SK-N-SH (cell line): ENCODE results near the gene P3H3. TPM values are rescaled to one million over a fixed set of nuclear protein-coding genes. Genes with fewer than 3 reads are reported as not detected.

Experiments
- CTCF ChIA-PET: fragments of 300-600, 350-600 bp; formaldehyde crosslinking; extraction: SDS; loops from one replicate; lab custom pipeline; 2021; lab: Yijun Ruan, JAX
- POLR2A ChIA-PET: fragments of 350-600 bp; sonication (Branson Sonifier 250); formaldehyde crosslinking; extraction: SDS; loops from one replicate; lab custom pipeline; 2020; ENCODE audit warnings: antibody characterized with exemption, inconsistent platforms; lab: Yijun Ruan, JAX
- DNase-seq: peaks from one replicate; pipeline ENCODE4 v3.0.0; 2012
- H2AFZ ChIP-seq: fragments of 200-600 bp; sonication (generic); 2 replicates; pipeline ENCODE4 v1.8.1; 2016; ENCODE audit warnings: antibody characterized with exemption, mild to moderate bottlenecking, low read depth
- H3F3A ChIP-seq: fragments of 200-600 bp; sonication (generic); replicated peaks from 2 replicates; pipeline ENCODE3; 2016; ENCODE audit warnings: antibody characterized with exemption, mild to moderate bottlenecking; ENCODE audit not compliant: insufficient read depth
- H3K27ac ChIP-seq, 2 experiments: fragments of 200-500 bp in 1 of 2; fragments of 200-600 bp in 1 of 2; sonication (Bioruptor generic) in 1 of 2; sonication (generic), shearing (Covaris generic) in 1 of 2; 2 replicates each; pipeline versions ENCODE4 v1.5.1 to v1.6.1; 2014 to 2016; ENCODE audit warnings: low read depth in 2 of 2, inconsistent platforms in 1 of 2, low read length in 1 of 2, mild to moderate bottlenecking in 1 of 2, mixed read lengths in 1 of 2
- H3K27me3 ChIP-seq: fragments of 200-600 bp; sonication (generic), shearing (Covaris generic); 2 replicates; pipeline ENCODE4 v1.6.1; 2016; ENCODE audit warnings: mixed run types; ENCODE audit not compliant: insufficient read depth
- H3K36me3 ChIP-seq, 2 experiments: fragments of 200-500 bp in 1 of 2; fragments of 200-600 bp in 1 of 2; sonication (Bioruptor generic) in 1 of 2; sonication (generic) in 1 of 2; replicated peaks in 1 of 2; 2 replicates each; pipeline versions ENCODE3 to v1.5.1; 2014 to 2016; ENCODE audit warnings: low read length in 1 of 2, mild to moderate bottlenecking in 1 of 2; ENCODE audit not compliant: insufficient read depth in 2 of 2, control insufficient read depth in 1 of 2
- H3K4me1 ChIP-seq, 2 experiments: fragments of 200-500 bp in 1 of 2; fragments of 200-600 bp in 1 of 2; sonication (Bioruptor generic) in 1 of 2; sonication (generic), shearing (Covaris generic) in 1 of 2; 2 replicates each; pipeline versions ENCODE4 v1.5.1 to v1.6.1; 2014 to 2016; ENCODE audit warnings: low read depth in 1 of 2, low read length in 1 of 2, mixed run types in 1 of 2; ENCODE audit not compliant: insufficient read depth in 2 of 2, control insufficient read depth in 1 of 2
- H3K4me2 ChIP-seq: fragments of 200-600 bp; sonication (generic), shearing (Covaris generic); 2 replicates; pipeline ENCODE4 v1.6.1; 2017; ENCODE audit warnings: mixed run types
- H3K4me3 ChIP-seq, 2 experiments: fragments of 200-500 bp in 1 of 2; fragments of 200-600 bp in 1 of 2; sonication (Bioruptor generic) in 1 of 2; sonication (generic), shearing (Covaris generic) in 1 of 2; 2 replicates each; pipeline versions ENCODE4 v1.5.1 to v1.8.1; 2014 to 2016; ENCODE audit warnings: low read depth in 2 of 2, inconsistent platforms in 1 of 2, low read length in 1 of 2, mild to moderate bottlenecking in 1 of 2, mixed read lengths in 1 of 2, moderate library complexity in 1 of 2
- H3K79me2 ChIP-seq: fragments of 200-600 bp; sonication (generic); 2 replicates; pipeline ENCODE4 v1.8.1; 2017; ENCODE audit warnings: mild to moderate bottlenecking; ENCODE audit not compliant: insufficient read depth
- H3K9ac ChIP-seq: fragments of 200-600 bp; sonication (generic); 2 replicates; pipeline ENCODE4 v1.6.1; 2017; ENCODE audit warnings: mixed run types
- H3K9me2 ChIP-seq: fragments of 200-600 bp; sonication (generic); 2 replicates; pipeline ENCODE4 v1.6.1; 2017; ENCODE audit warnings: mixed run types
- H3K9me3 ChIP-seq: fragments of 200-600 bp; sonication (generic); 2 replicates; pipeline ENCODE4 v1.6.1; 2017; ENCODE audit warnings: mixed run types, mild to moderate bottlenecking, moderate library complexity
- H4K20me1 ChIP-seq: fragments of 200-600 bp; sonication (generic); 2 replicates; pipeline ENCODE4 v1.6.1; 2017; ENCODE audit warnings: mild to moderate bottlenecking, mixed run types; ENCODE audit not compliant: insufficient read depth
- CHD2 ChIP-seq: fragments of 150-350 bp; IDR thresholded peaks from 2 replicates; pipeline ENCODE4 v1.6.1; 2018; ENCODE audit warnings: low read length; ENCODE audit not compliant: partially characterized antibody
- ELF1 ChIP-seq: IDR thresholded peaks from 2 replicates; pipeline ENCODE4 v1.4.0; 2012
- EZH2phosphoT487 ChIP-seq: fragments of 200-600 bp; sonication (generic); IDR thresholded peaks from 2 replicates; pipeline ENCODE4 v1.6.1; 2017; ENCODE audit warnings: low read depth, mixed run types, mild to moderate bottlenecking, antibody characterized with exemption, moderate library complexity, borderline replicate concordance
- FOSL2 ChIP-seq: IDR thresholded peaks from 2 replicates; pipeline ENCODE4 v1.4.0; 2012; ENCODE audit warnings: low read depth, mild to moderate bottlenecking, moderate library complexity, borderline replicate concordance
- GABPA ChIP-seq: IDR thresholded peaks from 2 replicates; pipeline ENCODE4 v1.4.0; 2012; ENCODE audit warnings: low read depth, mild to moderate bottlenecking
- JUND ChIP-seq: IDR thresholded peaks from 2 replicates; pipeline ENCODE4 v1.4.0; 2012
- MAX ChIP-seq: IDR thresholded peaks from 2 replicates; pipeline ENCODE4 v1.4.0; 2012; ENCODE audit warnings: low read depth
- MEF2A ChIP-seq: IDR thresholded peaks from 2 replicates; pipeline ENCODE4 v1.4.0; 2012; ENCODE audit warnings: low read depth, borderline replicate concordance
- POLR2AphosphoS5 ChIP-seq: IDR thresholded peaks from 2 replicates; pipeline ENCODE4 v1.6.1; 2012; ENCODE audit warnings: low read depth, low read length
- RAD21 ChIP-seq: IDR thresholded peaks from 2 replicates; pipeline ENCODE4 v1.6.1; 2012; ENCODE audit warnings: mild to moderate bottlenecking, low read length
- RCOR1 ChIP-seq: fragments of 150-350 bp; IDR thresholded peaks from 2 replicates; pipeline ENCODE4 v1.6.1; 2017; ENCODE audit warnings: antibody characterized with exemption, low read length
- REST ChIP-seq: IDR thresholded peaks from 2 replicates; pipeline ENCODE4 v1.6.1; 2012; ENCODE audit warnings: mild to moderate bottlenecking, low read depth, low read length, moderate library complexity
- RFX5 ChIP-seq: IDR thresholded peaks from 2 replicates; pipeline ENCODE4 v1.6.1; 2012; ENCODE audit warnings: mild to moderate bottlenecking, improper control_type of control experiment, low read length
- RXRA ChIP-seq: IDR thresholded peaks from 2 replicates; pipeline ENCODE4 v1.4.0; 2012; ENCODE audit warnings: low read depth, mild to moderate bottlenecking, borderline replicate concordance
- TAF1 ChIP-seq: IDR thresholded peaks from 2 replicates; pipeline ENCODE4 v1.6.1; 2012; ENCODE audit warnings: low read depth, mild to moderate bottlenecking, low read length, moderate library complexity, borderline replicate concordance
- TEAD4 ChIP-seq: IDR thresholded peaks from 2 replicates; pipeline ENCODE4 v1.4.0; 2012; ENCODE audit warnings: mild to moderate bottlenecking, borderline replicate concordance; ENCODE audit not compliant: insufficient read depth
- YY1 ChIP-seq: IDR thresholded peaks from 2 replicates; pipeline ENCODE4 v1.4.0; 2012; ENCODE audit warnings: low read depth, mild to moderate bottlenecking
- WGBS: methylation state at CpG from one replicate; pipeline ENCODE4 v1.1.6; 2017; ENCODE audit warnings: low lambda C conversion rate; 5-methylcytosine and 5-hydroxymethylcytosine counted together
- polyA plus RNA-seq, 3 experiments: library from polyadenylated mRNA; depleted of rRNA; stranded (reverse); fragments of >200 nt; gene quantifications; 2 replicates each; pipeline ENCODE4 v1.2.3, GENCODE V29; 2012
- TF ChIP-seq, protein P1 (sequence below): fragments of 200-600 bp; sonication (generic); IDR thresholded peaks from 2 replicates; pipeline ENCODE4 v1.6.1; 2017; ENCODE audit warnings: antibody characterized with exemption, mild to moderate bottlenecking, moderate library complexity
- TF ChIP-seq, protein P2 (sequence below): IDR thresholded peaks from 2 replicates; pipeline ENCODE4 v1.4.0; 2012; ENCODE audit warnings: low read depth, borderline replicate concordance

The P3H3 gene
- polyA plus RNA-seq, 1 of the 3 experiments (the other 2 are of a cell fraction), result 74.6 TPM

DNA sequence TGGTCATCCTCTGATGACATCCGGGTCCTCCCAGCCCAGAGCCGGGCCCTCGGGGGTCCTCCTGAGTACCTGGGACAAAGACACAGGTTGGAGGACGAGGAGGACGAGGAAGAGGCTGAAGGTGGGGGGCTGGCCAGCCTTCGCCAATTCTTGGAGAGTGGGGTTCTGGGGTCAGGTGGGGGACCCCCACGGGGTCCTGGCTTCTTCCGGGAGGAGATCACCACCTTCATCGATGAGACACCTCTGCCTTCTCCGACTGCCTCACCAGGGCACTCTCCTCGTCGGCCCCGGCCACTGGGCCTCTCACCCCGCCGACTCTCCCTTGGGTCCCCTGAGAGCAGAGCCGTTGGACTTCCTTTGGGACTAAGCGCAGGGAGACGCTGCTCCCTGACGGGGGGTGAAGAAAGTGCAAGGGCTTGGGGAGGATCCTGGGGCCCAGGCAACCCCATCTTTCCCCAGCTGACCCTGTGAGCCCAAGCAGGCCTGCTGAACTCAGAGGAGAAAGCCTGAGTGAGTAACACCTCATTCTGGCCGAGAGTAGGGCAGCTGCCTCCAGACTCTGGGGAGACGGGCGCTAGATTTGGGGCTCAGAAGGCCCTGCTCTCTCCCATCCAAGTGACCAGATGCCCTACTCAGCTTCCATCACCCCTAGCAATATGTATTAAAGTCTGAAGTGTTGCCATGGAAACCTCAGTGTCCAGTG lies 1.3 kb upstream of the P3H3 start:
- H3K9me2 ChIP-seq, result no peaks in the 10 kb centered on the region
- H3K9me3 ChIP-seq, result no peaks in the 10 kb centered on the region
- no peak overlapping the region for H3K4me3 ChIP-seq
- ChIA-PET CTCF (interaction anchor here (0.9 to 14.1 kb wide), 16 partner anchors 8 to 224 kb away, joined by 3 to 246 read pairs (median 14); partner anchors contain the start of genes CDCA3, GNB3, MLF2 and PTMS), POLR2A (interaction anchor here (1.0 to 7.0 kb wide), 5 partner anchors 10 to 100 kb away, joined by 3 to 46 read pairs (median 3); partner anchors contain the start of genes MLF2 and SPSB2)
- H3K27me3 ChIP-seq, result no peaks in the 10 kb centered on the region
- no peak for DNase-seq
- no peak overlapping the region for H2AFZ ChIP-seq
- H3K36me3 ChIP-seq, result peaks cover 6 to 16% of the 10 kb centered on the region in 2 experiments
- no peak for TF ChIP-seq RCOR1
- TF ChIP-seq MAX, result no peak
- TF ChIP-seq JUND, result no peak
- TF ChIP-seq, protein P1, sequence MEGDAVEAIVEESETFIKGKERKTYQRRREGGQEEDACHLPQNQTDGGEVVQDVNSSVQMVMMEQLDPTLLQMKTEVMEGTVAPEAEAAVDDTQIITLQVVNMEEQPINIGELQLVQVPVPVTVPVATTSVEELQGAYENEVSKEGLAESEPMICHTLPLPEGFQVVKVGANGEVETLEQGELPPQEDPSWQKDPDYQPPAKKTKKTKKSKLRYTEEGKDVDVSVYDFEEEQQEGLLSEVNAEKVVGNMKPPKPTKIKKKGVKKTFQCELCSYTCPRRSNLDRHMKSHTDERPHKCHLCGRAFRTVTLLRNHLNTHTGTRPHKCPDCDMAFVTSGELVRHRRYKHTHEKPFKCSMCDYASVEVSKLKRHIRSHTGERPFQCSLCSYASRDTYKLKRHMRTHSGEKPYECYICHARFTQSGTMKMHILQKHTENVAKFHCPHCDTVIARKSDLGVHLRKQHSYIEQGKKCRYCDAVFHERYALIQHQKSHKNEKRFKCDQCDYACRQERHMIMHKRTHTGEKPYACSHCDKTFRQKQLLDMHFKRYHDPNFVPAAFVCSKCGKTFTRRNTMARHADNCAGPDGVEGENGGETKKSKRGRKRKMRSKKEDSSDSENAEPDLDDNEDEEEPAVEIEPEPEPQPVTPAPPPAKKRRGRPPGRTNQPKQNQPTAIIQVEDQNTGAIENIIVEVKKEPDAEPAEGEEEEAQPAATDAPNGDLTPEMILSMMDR, result no peak
- TF ChIP-seq TEAD4, result no peak
- no peak for TF ChIP-seq REST
- TF ChIP-seq CHD2, result no peak
- no peak for TF ChIP-seq TAF1
- no peak for TF ChIP-seq RFX5
- TF ChIP-seq FOSL2, result no peak
- no peak for TF ChIP-seq GABPA
- no peak for TF ChIP-seq MEF2A
- no peak for TF ChIP-seq POLR2AphosphoS5
- no peak for TF ChIP-seq ELF1
- no peak for TF ChIP-seq EZH2phosphoT487
- TF ChIP-seq, protein P2, sequence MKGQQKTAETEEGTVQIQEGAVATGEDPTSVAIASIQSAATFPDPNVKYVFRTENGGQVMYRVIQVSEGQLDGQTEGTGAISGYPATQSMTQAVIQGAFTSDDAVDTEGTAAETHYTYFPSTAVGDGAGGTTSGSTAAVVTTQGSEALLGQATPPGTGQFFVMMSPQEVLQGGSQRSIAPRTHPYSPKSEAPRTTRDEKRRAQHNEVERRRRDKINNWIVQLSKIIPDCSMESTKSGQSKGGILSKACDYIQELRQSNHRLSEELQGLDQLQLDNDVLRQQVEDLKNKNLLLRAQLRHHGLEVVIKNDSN, result no peak
- no peak for TF ChIP-seq RAD21
- TF ChIP-seq YY1, result no peak
- TF ChIP-seq RXRA, result no peak
- H3K4me2 ChIP-seq, result peak overlapping the region; percentile 40
- peaks cover 31% of the 10 kb centered on the region for H3K79me2 ChIP-seq
- no peak overlapping the region for H3K9ac ChIP-seq
- 87% methylated on average over 12 of the region's 22 CpGs for WGBS
- peaks cover 17 to 54% of the 10 kb centered on the region in 2 experiments; a peak in 3 of 4 replicates for H3K4me1 ChIP-seq
- 0 out of 2 replicates have a peak, but pooled peaks cover 3% of the 10 kb centered on the region for H4K20me1 ChIP-seq
- H3K27ac ChIP-seq, result peak overlapping the region; percentile 26 to 93
- H3F3A ChIP-seq, result peaks cover 8% of the 10 kb centered on the region
